ENCODE data around the gene KRT78. TPM values are rescaled to one million over a fixed set of nuclear protein-coding genes. Genes with fewer than 3 reads are reported as not detected.

KRT78 gene
- total RNA-seq, 1 experiment from 2014 or later, result not detected

- no peak for DNase-seq (ENCODE audit: low read depth)
These were observed 21.9 kb downstream of the KRT78 start for GRCh38 chr12:52826611-52827498.

- no peak for DNase-seq (ENCODE audit: low read depth)
These were observed 22.8 kb downstream of the KRT78 start for GRCh38 chr12:52825961-52826360.

- no peak for DNase-seq (ENCODE audit: low read depth)
These were observed 23.9 kb downstream of the KRT78 start for GRCh38 chr12:52824741-52825410.

DNA sequence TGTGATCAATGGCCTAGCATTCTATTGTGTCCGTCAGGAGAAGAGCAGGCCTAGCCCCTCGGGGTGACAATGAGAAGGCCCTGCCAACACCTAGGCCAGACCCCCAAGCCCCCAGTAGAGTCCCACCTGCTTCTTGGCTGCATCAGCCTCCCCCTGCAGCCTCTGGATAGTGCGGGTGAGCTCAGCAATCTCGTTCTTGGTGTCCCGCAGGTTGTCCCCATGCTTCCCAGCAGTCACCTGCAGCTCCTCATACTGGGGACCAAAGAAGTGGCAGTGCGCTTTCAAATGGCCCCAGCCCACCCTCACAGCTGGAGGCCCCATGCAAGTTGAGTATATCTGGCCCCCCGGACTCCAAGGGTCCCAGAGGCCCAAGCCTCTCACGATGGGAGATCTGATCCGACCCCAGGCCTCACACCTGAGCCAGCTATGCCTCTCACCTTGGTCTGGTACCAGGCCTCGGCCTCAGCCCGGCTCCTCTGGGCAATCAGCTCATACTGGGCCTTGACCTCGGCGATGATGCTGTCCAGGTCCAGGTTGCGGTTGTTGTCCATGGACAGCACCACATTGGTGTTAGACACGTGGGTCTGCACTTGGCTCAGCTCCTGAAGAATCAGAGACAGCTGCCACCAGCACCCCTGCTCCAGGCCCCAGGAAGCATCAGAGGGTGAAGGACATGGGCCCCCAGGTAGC is 24.9 kb downstream of the KRT78 start:
- no peak for DNase-seq (ENCODE audit: low read depth)

DNA sequence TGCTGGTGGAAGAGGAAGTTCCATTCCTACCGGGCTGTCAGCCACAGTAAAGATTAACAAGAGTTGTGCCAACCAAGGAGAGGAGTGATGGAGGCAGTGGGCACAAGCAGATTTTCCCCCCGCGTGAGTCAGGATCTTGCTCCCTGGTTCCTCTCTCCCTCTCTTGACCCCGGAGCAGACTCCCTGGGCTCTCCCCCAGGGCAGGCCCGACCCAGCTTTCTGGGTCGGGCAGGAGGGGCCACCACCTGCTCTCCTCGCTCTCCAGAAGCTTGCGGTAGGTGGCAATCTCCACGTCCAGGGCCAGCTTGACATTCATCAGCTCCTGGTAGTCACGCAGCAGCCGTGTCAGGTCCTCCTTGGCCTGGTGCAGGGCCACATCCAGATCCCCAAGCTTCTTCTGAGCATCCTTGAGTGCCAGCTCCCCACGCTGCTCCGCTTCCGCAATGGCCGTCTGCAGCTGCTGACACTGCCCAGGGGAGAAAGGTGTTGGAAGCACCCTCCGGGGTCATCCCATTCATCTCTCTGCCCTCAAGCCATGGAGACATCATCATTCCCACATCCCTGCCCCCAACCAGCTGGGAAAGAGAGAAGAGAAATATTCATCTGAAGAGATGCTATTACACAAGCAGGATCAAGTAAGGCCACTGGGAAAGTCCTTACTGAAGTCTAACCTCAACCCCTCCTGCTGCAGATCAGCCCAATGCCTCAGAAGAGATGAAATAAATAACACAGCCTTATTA is 25.9 kb downstream of the KRT78 start:
- DNase-seq (ENCODE audit: low read depth), result no peak

- no peak for DNase-seq (ENCODE audit: low read depth)
These were observed 26.8 kb downstream of the KRT78 start for GRCh38 chr12:52821826-52822660.

- no peak for DNase-seq (ENCODE audit: low read depth)
These were observed 27.6 kb downstream of the KRT78 start for GRCh38 chr12:52821071-52821730.

- DNase-seq (ENCODE audit: low read depth), result no peak
These were observed 28.3 kb downstream of the KRT78 start for GRCh38 chr12:52820521-52820920.

GRCh38 chr12:52819731-52820510 is 28.9 kb downstream of the KRT78 start:
- no peak for DNase-seq (ENCODE audit: low read depth)

DNA sequence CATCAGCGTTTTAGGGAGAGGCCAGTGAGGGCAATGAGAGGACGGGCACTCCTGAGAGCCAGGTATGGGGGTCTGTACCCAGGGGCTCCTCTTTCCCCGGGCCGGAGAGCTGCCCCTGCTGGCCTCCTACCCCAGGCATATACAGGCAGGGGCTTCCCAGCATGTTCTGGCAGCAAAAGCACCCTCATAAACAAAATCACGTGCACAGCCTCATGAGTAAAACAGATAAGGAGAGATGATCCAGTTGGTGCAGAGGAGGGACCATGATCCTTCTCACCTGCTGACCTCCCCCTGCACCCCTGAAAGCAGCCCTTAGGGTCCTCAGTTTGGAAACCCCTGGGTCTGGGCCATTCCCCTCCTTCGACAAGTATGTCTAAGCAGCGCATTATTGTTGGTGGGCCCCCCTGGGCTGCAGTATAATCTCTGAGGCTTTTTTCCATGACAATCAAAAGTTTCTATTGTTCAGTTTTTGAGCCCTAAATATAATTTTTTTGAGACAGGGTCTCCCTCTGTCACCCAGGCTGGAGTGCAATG is 29.8 kb downstream of the KRT78 start:
- DNase-seq (ENCODE audit: low read depth), result no peak

DNA sequence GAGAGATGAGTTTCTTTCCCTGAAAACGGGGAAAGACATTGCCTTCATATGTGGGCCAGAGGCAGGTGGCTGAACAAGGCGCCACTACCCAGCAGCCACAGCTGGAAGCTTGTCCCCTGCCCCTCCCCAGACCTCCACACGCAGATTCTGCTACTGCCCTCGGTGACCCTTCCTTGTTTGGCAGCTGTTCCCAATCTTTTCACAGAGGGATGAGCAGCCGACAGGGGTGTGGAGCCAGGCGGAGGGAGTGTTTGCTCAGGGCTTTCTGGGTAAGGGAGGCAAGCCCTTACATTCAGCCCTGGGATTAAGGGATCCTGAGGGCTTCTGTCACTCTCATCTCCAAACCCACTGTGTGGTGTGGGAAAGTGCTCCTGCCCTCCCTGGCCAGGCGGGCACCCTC is 30.4 kb downstream of the KRT78 start:
- DNase-seq (ENCODE audit: low read depth), result no peak

GRCh38 chr12:52817699-52818238 is 31.0 kb downstream of the KRT78 start:
- no peak for DNase-seq (ENCODE audit: low read depth)

GRCh38 chr12:52817003-52817698 is 31.6 kb downstream of the KRT78 start:
- DNase-seq (ENCODE audit: low read depth), result no peak

DNA sequence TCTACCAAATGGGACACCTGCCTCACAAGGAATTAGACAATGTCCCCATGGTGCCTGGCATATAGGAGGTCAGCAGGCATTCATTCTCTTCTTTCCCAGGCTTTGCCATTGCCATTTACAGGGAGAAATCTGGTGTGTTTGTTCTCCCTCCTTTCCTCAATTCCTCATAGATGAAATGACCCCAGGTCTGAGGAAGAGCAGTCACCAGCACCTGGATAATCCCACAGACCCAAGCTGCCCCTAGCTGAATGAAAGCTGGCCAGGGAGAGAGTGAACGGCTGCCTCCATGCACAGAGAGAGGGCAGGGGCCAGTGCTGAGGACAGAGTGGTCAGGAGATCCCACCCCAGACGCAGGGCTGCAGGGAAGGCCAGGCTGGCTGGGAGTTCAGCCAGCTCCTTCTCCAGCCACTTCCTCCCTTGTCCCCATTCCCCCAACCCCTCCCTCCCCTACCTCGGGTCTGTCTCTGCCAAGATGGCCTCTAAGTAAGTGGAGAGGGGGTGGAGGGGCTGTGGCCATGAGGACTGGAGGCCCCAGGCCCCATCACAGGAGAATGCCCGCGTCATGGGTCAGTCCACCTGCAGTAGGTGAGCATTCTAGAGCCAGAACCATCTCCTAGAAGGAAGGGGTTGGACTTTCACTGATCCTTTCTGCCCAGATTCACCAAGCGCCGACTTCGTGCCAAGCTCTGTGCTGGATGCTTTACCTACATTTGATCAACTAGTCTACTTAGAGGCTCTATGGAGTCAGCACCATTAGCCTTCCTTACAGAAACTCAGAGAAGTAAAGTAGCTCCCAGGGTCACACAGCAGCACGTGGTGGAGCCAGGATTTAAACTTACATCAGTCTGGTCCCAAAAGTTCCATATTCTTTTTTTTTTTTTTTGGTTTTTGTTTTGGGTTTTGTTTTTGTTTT is 32.9 kb downstream of the KRT78 start:
- DNase-seq (ENCODE audit: low read depth), result no peak

GRCh38 chr12:52815161-52815560 is 33.6 kb downstream of the KRT78 start:
- DNase-seq (ENCODE audit: low read depth), result no peak

GRCh38 chr12:52814710-52815155 is 34.1 kb downstream of the KRT78 start:
- DNase-seq (ENCODE audit: low read depth), result no peak

Data from LHCN-M2 (cell line).